ENCODE results near the gene PPM1N.

The PPM1N gene

GRCh38 chr19:45547211-45547770, 49.0 kb downstream of the PPM1N start:
- DNase-seq: no peak

- DNase-seq: no peak
These were observed 49.8 kb downstream of the PPM1N start for GRCh38 chr19:45547965-45548609.

Data from NCI-H510A (cell line).